SK-N-SH (cell line): ENCODE results near the gene SCNN1B. TPM values are rescaled to one million over a fixed set of nuclear protein-coding genes. Genes with fewer than 3 reads are reported as not detected.

Experiments
- CTCF ChIA-PET: fragments of 300-600, 350-600 bp; formaldehyde crosslinking; extraction: SDS; loops from one replicate; lab custom pipeline; 2021; lab: Yijun Ruan, JAX
- POLR2A ChIA-PET: fragments of 350-600 bp; sonication (Branson Sonifier 250); formaldehyde crosslinking; extraction: SDS; loops from one replicate; lab custom pipeline; 2020; ENCODE audit warnings: antibody characterized with exemption, inconsistent platforms; lab: Yijun Ruan, JAX
- DNase-seq: peaks from one replicate; pipeline ENCODE4 v3.0.0; 2012
- H2AFZ ChIP-seq: fragments of 200-600 bp; sonication (generic); 2 replicates; pipeline ENCODE4 v1.8.1; 2016; ENCODE audit warnings: antibody characterized with exemption, mild to moderate bottlenecking, low read depth
- H3F3A ChIP-seq: fragments of 200-600 bp; sonication (generic); replicated peaks from 2 replicates; pipeline ENCODE3; 2016; ENCODE audit warnings: antibody characterized with exemption, mild to moderate bottlenecking; ENCODE audit not compliant: insufficient read depth
- H3K27ac ChIP-seq, 2 experiments: fragments of 200-500 bp in 1 of 2; fragments of 200-600 bp in 1 of 2; sonication (Bioruptor generic) in 1 of 2; sonication (generic), shearing (Covaris generic) in 1 of 2; 2 replicates each; pipeline versions ENCODE4 v1.5.1 to v1.6.1; 2014 to 2016; ENCODE audit warnings: low read depth in 2 of 2, inconsistent platforms in 1 of 2, low read length in 1 of 2, mild to moderate bottlenecking in 1 of 2, mixed read lengths in 1 of 2
- H3K27me3 ChIP-seq: fragments of 200-600 bp; sonication (generic), shearing (Covaris generic); 2 replicates; pipeline ENCODE4 v1.6.1; 2016; ENCODE audit warnings: mixed run types; ENCODE audit not compliant: insufficient read depth
- H3K36me3 ChIP-seq, 2 experiments: fragments of 200-500 bp in 1 of 2; fragments of 200-600 bp in 1 of 2; sonication (Bioruptor generic) in 1 of 2; sonication (generic) in 1 of 2; replicated peaks in 1 of 2; 2 replicates each; pipeline versions ENCODE3 to v1.5.1; 2014 to 2016; ENCODE audit warnings: low read length in 1 of 2, mild to moderate bottlenecking in 1 of 2; ENCODE audit not compliant: insufficient read depth in 2 of 2, control insufficient read depth in 1 of 2
- H3K4me1 ChIP-seq, 2 experiments: fragments of 200-500 bp in 1 of 2; fragments of 200-600 bp in 1 of 2; sonication (Bioruptor generic) in 1 of 2; sonication (generic), shearing (Covaris generic) in 1 of 2; 2 replicates each; pipeline versions ENCODE4 v1.5.1 to v1.6.1; 2014 to 2016; ENCODE audit warnings: low read depth in 1 of 2, low read length in 1 of 2, mixed run types in 1 of 2; ENCODE audit not compliant: insufficient read depth in 2 of 2, control insufficient read depth in 1 of 2
- H3K4me2 ChIP-seq: fragments of 200-600 bp; sonication (generic), shearing (Covaris generic); 2 replicates; pipeline ENCODE4 v1.6.1; 2017; ENCODE audit warnings: mixed run types
- H3K4me3 ChIP-seq, 2 experiments: fragments of 200-500 bp in 1 of 2; fragments of 200-600 bp in 1 of 2; sonication (Bioruptor generic) in 1 of 2; sonication (generic), shearing (Covaris generic) in 1 of 2; 2 replicates each; pipeline versions ENCODE4 v1.5.1 to v1.8.1; 2014 to 2016; ENCODE audit warnings: low read depth in 2 of 2, inconsistent platforms in 1 of 2, low read length in 1 of 2, mild to moderate bottlenecking in 1 of 2, mixed read lengths in 1 of 2, moderate library complexity in 1 of 2
- H3K79me2 ChIP-seq: fragments of 200-600 bp; sonication (generic); 2 replicates; pipeline ENCODE4 v1.8.1; 2017; ENCODE audit warnings: mild to moderate bottlenecking; ENCODE audit not compliant: insufficient read depth
- H3K9ac ChIP-seq: fragments of 200-600 bp; sonication (generic); 2 replicates; pipeline ENCODE4 v1.6.1; 2017; ENCODE audit warnings: mixed run types
- H3K9me2 ChIP-seq: fragments of 200-600 bp; sonication (generic); 2 replicates; pipeline ENCODE4 v1.6.1; 2017; ENCODE audit warnings: mixed run types
- H3K9me3 ChIP-seq: fragments of 200-600 bp; sonication (generic); 2 replicates; pipeline ENCODE4 v1.6.1; 2017; ENCODE audit warnings: mixed run types, mild to moderate bottlenecking, moderate library complexity
- H4K20me1 ChIP-seq: fragments of 200-600 bp; sonication (generic); 2 replicates; pipeline ENCODE4 v1.6.1; 2017; ENCODE audit warnings: mild to moderate bottlenecking, mixed run types; ENCODE audit not compliant: insufficient read depth
- CHD2 ChIP-seq: fragments of 150-350 bp; IDR thresholded peaks from 2 replicates; pipeline ENCODE4 v1.6.1; 2018; ENCODE audit warnings: low read length; ENCODE audit not compliant: partially characterized antibody
- EP300 ChIP-seq, 2 experiments: IDR thresholded peaks; 2 replicates each; pipeline versions ENCODE4 v1.4.0 to v1.6.1; 2012; ENCODE audit warnings: borderline replicate concordance in 1 of 2, low read depth in 1 of 2, low read length in 1 of 2
- FOSL2 ChIP-seq: IDR thresholded peaks from 2 replicates; pipeline ENCODE4 v1.4.0; 2012; ENCODE audit warnings: low read depth, mild to moderate bottlenecking, moderate library complexity, borderline replicate concordance
- FOXJ3 ChIP-seq: sonication (generic); formaldehyde crosslinking; IDR thresholded peaks from 2 replicates; pipeline ENCODE4 v1.5.1; 2020; ENCODE audit warnings: mild to moderate bottlenecking, missing genetic modification reagents
- GABPA ChIP-seq: IDR thresholded peaks from 2 replicates; pipeline ENCODE4 v1.4.0; 2012; ENCODE audit warnings: low read depth, mild to moderate bottlenecking
- GATA2 ChIP-seq: sonication (generic); formaldehyde crosslinking; IDR thresholded peaks from 2 replicates; pipeline ENCODE4 v1.5.0; 2020; ENCODE audit warnings: mild to moderate bottlenecking, missing genetic modification reagents
- JUND ChIP-seq: IDR thresholded peaks from 2 replicates; pipeline ENCODE4 v1.4.0; 2012
- MEF2A ChIP-seq: IDR thresholded peaks from 2 replicates; pipeline ENCODE4 v1.4.0; 2012; ENCODE audit warnings: low read depth, borderline replicate concordance
- MXI1 ChIP-seq: IDR thresholded peaks from 2 replicates; pipeline ENCODE4 v1.6.1; 2012; ENCODE audit warnings: mild to moderate bottlenecking, low read depth, low read length, improper control_type of control experiment
- POLR2AphosphoS5 ChIP-seq: IDR thresholded peaks from 2 replicates; pipeline ENCODE4 v1.6.1; 2012; ENCODE audit warnings: low read depth, low read length
- RCOR1 ChIP-seq: fragments of 150-350 bp; IDR thresholded peaks from 2 replicates; pipeline ENCODE4 v1.6.1; 2017; ENCODE audit warnings: antibody characterized with exemption, low read length
- RFX5 ChIP-seq: IDR thresholded peaks from 2 replicates; pipeline ENCODE4 v1.6.1; 2012; ENCODE audit warnings: mild to moderate bottlenecking, improper control_type of control experiment, low read length
- RXRA ChIP-seq: IDR thresholded peaks from 2 replicates; pipeline ENCODE4 v1.4.0; 2012; ENCODE audit warnings: low read depth, mild to moderate bottlenecking, borderline replicate concordance
- TAF1 ChIP-seq: IDR thresholded peaks from 2 replicates; pipeline ENCODE4 v1.6.1; 2012; ENCODE audit warnings: low read depth, mild to moderate bottlenecking, low read length, moderate library complexity, borderline replicate concordance
- USF1 ChIP-seq: IDR thresholded peaks from 2 replicates; pipeline ENCODE4 v1.4.0; 2012; ENCODE audit warnings: low read depth, borderline replicate concordance
- USF2 ChIP-seq: fragments of 150-350 bp; IDR thresholded peaks from 2 replicates; pipeline ENCODE4 v1.6.1; 2017; ENCODE audit warnings: antibody characterized with exemption, low read length, low read depth, borderline replicate concordance
- ZBTB33 ChIP-seq: IDR thresholded peaks from 2 replicates; pipeline ENCODE4 v1.4.0; 2012; ENCODE audit warnings: low read depth, borderline replicate concordance
- WGBS: methylation state at CpG from one replicate; pipeline ENCODE4 v1.1.6; 2017; ENCODE audit warnings: low lambda C conversion rate; 5-methylcytosine and 5-hydroxymethylcytosine counted together
- polyA plus RNA-seq, 3 experiments: library from polyadenylated mRNA; depleted of rRNA; stranded (reverse); fragments of >200 nt; gene quantifications; 2 replicates each; pipeline ENCODE4 v1.2.3, GENCODE V29; 2012

Gene SCNN1B
- polyA plus RNA-seq, 1 of the 3 experiments (the other 2 are of a cell fraction), result not detected

GRCh38 chr16:23397464-23397863, 95.4 kb downstream of the SCNN1B start:
- POLR2A ChIA-PET, result no interaction called here
- no peaks in the 10 kb centered on the region for H3K9me2 ChIP-seq
- H3K4me3 ChIP-seq, result no peak overlapping the region
- TF ChIP-seq RXRA, result no peak
- TF ChIP-seq MXI1, result no peak
- no peak for TF ChIP-seq JUND
- no peak for TF ChIP-seq POLR2AphosphoS5
- TF ChIP-seq RFX5, result no peak
- TF ChIP-seq ZBTB33, result no peak
- no peak for TF ChIP-seq GABPA
- no peak for TF ChIP-seq USF1
- TF ChIP-seq RCOR1, result no peak
- no peak for TF ChIP-seq FOXJ3 (CRISPR knock-in tag)
- TF ChIP-seq FOSL2, result no peak
- TF ChIP-seq MEF2A, result no peak
- no peak for TF ChIP-seq USF2
- TF ChIP-seq GATA2, result no peak
- no peak for TF ChIP-seq EP300 (IDR thresholded peaks at IDR 0.05; ENCODE audit: borderline replicate concordance in 1 of 2, low read depth in 1 of 2, low read length in 1 of 2)
- no peak for TF ChIP-seq CHD2
- no peak for TF ChIP-seq TAF1
- no peak for DNase-seq
- peaks cover 41 to 51% of the 10 kb centered on the region in 2 experiments for H3K36me3 ChIP-seq
- no peak overlapping the region for H3K9ac ChIP-seq
- H3K27me3 ChIP-seq, result no peaks in the 10 kb centered on the region
- no peaks in the 10 kb centered on the region for H3K9me3 ChIP-seq
- H3F3A ChIP-seq, result no peaks in the 10 kb centered on the region
- H3K79me2 ChIP-seq, result no peaks in the 10 kb centered on the region
- no peak overlapping the region for H2AFZ ChIP-seq
- no peaks in the 10 kb centered on the region for H4K20me1 ChIP-seq
- H3K4me1 ChIP-seq, result peaks cover 0 to 2% of the 10 kb centered on the region in 2 experiments; a peak in 1 of 4 replicates
- no peak overlapping the region for H3K27ac ChIP-seq
- H3K4me2 ChIP-seq, result no peak overlapping the region
- 97% methylated on average over 2 of the region's 2 CpGs for WGBS
- CTCF ChIA-PET, result interaction anchor here (2.8 to 4.8 kb wide), 2 partner anchors 38 to 215 kb away, joined by 9 to 28 read pairs; partner anchors contain the start of gene SCNN1G
